ENCODE measurements around the gene EXOSC7.

DNA sequence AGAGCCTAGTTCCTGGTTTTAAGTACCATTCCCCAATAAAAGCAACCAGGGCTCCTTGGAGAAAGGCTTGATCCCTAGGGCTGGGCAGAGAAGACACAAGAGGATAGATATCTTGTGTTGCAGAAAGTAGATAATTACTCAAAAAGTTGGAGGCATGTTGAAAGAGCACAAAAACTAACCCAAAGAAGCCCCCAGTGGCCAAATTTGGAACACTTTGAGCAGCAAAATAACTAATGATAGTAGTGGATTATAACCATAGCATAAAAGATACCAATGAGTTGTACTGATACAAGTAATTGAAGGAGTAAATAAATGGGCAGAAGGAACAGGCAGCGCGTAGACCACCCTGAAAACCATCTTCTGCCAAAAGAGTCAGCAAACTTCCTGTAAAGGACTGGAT, 12.0 kb downstream of the EXOSC7 start:
- no peak for TF ChIP-seq EZH2 (IDR thresholded peaks at IDR 0.05; ENCODE audit: insufficient read depth, poor library complexity, severe bottlenecking)
- no peak for TF ChIP-seq EZH2phosphoT487 (IDR thresholded peaks at IDR 0.05; ENCODE audit: insufficient read depth, low read depth)

Data from GM23248 (cell line).